Astrocyte (in vitro differentiated cells and primary cell): ENCODE results near the gene SAMD5. TPM values are rescaled to one million over a fixed set of nuclear protein-coding genes. Genes with fewer than 3 reads are reported as not detected.

Experiments used
- DNase-seq: peaks from one replicate; pipeline ENCODE4 v3.0.0-alpha.2; 2010; ENCODE audit warnings: low read depth
- FAIRE-seq: peaks from 2 replicates; lab custom pipeline; 2011; peaks lifted over from hg19 to GRCh38; lab: Jason Lieb, UNC
- H2AFZ ChIP-seq: 2 replicates; pipeline ENCODE4 v1.6.0; 2012; ENCODE audit warnings: low read depth, low read length, inconsistent platforms
- H3K27ac ChIP-seq: 2 replicates; pipeline ENCODE4 v1.5.1; 2011; ENCODE audit warnings: low read depth, low read length, inconsistent platforms
- H3K27me3 ChIP-seq: 2 replicates; pipeline ENCODE4 v1.6.0; 2011; ENCODE audit warnings: low read length, inconsistent platforms; ENCODE audit not compliant: insufficient read depth
- H3K36me3 ChIP-seq: 2 replicates; pipeline ENCODE4 v1.5.1; 2011; ENCODE audit warnings: low read length, inconsistent platforms; ENCODE audit not compliant: insufficient read depth
- H3K4me1 ChIP-seq: 2 replicates; pipeline ENCODE4 v1.5.1; 2011; ENCODE audit warnings: low read length, inconsistent platforms; ENCODE audit not compliant: insufficient read depth
- H3K4me2 ChIP-seq: 2 replicates; pipeline ENCODE4 v1.6.0; 2012; ENCODE audit warnings: low read length, inconsistent platforms
- H3K4me3 ChIP-seq: 2 replicates; pipeline ENCODE4 v1.5.1; 2011; ENCODE audit warnings: low read depth, mild to moderate bottlenecking, low read length, inconsistent platforms; ENCODE audit not compliant: insufficient read depth
- H3K79me2 ChIP-seq: 2 replicates; pipeline ENCODE4 v1.6.0; 2012; ENCODE audit warnings: mild to moderate bottlenecking, low read length, inconsistent platforms; ENCODE audit not compliant: insufficient read depth
- H3K9ac ChIP-seq: 2 replicates; pipeline ENCODE4 v1.6.0; 2012; ENCODE audit warnings: mild to moderate bottlenecking, low read length, inconsistent platforms
- H3K9me3 ChIP-seq: 2 replicates; pipeline ENCODE4 v1.5.1; 2012; ENCODE audit warnings: low read depth, mild to moderate bottlenecking, low read length, inconsistent platforms; ENCODE audit not compliant: insufficient read depth
- H4K20me1 ChIP-seq: 2 replicates; pipeline ENCODE4 v1.6.0; 2012; ENCODE audit warnings: low read length, inconsistent platforms; ENCODE audit not compliant: insufficient read depth
- H3K27ac Mint-ChIP-seq: one replicate; pipeline ENCODE4 v1.8.0; 2021; ENCODE audit warnings: mild to moderate bottlenecking, mixed read lengths; ENCODE audit not compliant: unreplicated experiment
- H3K27me3 Mint-ChIP-seq: one replicate; pipeline ENCODE4 v1.8.0; 2021; ENCODE audit warnings: low read depth, mixed read lengths; ENCODE audit not compliant: unreplicated experiment
- H3K36me3 Mint-ChIP-seq: one replicate; pipeline ENCODE4 v1.8.0; 2021; ENCODE audit warnings: low read depth, mixed read lengths; ENCODE audit not compliant: unreplicated experiment
- H3K4me1 Mint-ChIP-seq: one replicate; pipeline ENCODE4 v1.8.0; 2021; ENCODE audit warnings: low read depth, mixed read lengths; ENCODE audit not compliant: unreplicated experiment
- H3K4me3 Mint-ChIP-seq: one replicate; pipeline ENCODE4 v1.8.0; 2021; ENCODE audit warnings: mild to moderate bottlenecking, moderate library complexity, mixed read lengths; ENCODE audit not compliant: unreplicated experiment
- H3K9me3 Mint-ChIP-seq: one replicate; pipeline ENCODE4 v1.8.0; 2021; ENCODE audit warnings: mild to moderate bottlenecking, mixed read lengths; ENCODE audit not compliant: unreplicated experiment
- EZH2 ChIP-seq: IDR thresholded peaks from 2 replicates; pipeline ENCODE4 v1.6.1; 2012; ENCODE audit warnings: mild to moderate bottlenecking, low read length, inconsistent platforms; ENCODE audit not compliant: insufficient read depth
- total RNA-seq: library from RNA; stranded (reverse); gene quantifications from 2 replicates; pipeline ENCODE4 v1.2.1, GENCODE V29; 2021
- TF ChIP-seq, protein P1 (sequence below): IDR thresholded peaks from 2 replicates; pipeline ENCODE4 v1.5.1; 2011; ENCODE audit warnings: low read depth, mild to moderate bottlenecking, inconsistent platforms, low read length, moderate library complexity; ENCODE audit not compliant: insufficient read depth

The SAMD5 gene
- total RNA-seq, 1 donor from 2014 or later = 0.93 TPM

DNA sequence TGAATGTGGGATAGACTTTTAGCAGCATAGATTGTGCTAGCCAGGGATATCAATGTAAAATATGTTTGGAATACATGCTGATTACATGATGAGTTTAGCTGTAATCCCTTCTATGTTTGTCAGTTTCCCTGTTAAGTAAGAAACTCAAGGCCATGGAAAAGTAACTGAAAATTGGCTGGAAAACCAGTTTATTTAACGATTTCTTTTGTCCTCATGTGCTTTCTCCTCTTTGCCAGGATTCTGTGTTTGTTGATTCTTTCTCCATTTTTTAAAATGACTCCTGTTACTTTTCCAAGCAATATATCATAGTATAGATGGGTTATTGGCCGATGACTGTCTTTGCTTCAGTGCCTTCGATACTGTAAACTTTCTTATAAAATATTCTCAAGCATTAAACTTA, 87.5 kb downstream of the SAMD5 start:
- FAIRE-seq = no peak
- DNase-seq = no peak
- Mint-ChIP-seq H3K36me3 (no peaks in the 10 kb centered on the region), H3K27ac (no peak overlapping the region), H3K9me3 (peaks cover 1% of the 10 kb centered on the region), H3K27me3 (peaks cover 2% of the 10 kb centered on the region), H3K4me1 (no peaks in the 10 kb centered on the region), H3K4me3 (no peak overlapping the region)
- no peak overlapping the region for H3K4me3 ChIP-seq
- H3K27me3 ChIP-seq = no peaks in the 10 kb centered on the region
- no peaks in the 10 kb centered on the region for H3K79me2 ChIP-seq
- H4K20me1 ChIP-seq = no peaks in the 10 kb centered on the region
- TF ChIP-seq, protein P1, sequence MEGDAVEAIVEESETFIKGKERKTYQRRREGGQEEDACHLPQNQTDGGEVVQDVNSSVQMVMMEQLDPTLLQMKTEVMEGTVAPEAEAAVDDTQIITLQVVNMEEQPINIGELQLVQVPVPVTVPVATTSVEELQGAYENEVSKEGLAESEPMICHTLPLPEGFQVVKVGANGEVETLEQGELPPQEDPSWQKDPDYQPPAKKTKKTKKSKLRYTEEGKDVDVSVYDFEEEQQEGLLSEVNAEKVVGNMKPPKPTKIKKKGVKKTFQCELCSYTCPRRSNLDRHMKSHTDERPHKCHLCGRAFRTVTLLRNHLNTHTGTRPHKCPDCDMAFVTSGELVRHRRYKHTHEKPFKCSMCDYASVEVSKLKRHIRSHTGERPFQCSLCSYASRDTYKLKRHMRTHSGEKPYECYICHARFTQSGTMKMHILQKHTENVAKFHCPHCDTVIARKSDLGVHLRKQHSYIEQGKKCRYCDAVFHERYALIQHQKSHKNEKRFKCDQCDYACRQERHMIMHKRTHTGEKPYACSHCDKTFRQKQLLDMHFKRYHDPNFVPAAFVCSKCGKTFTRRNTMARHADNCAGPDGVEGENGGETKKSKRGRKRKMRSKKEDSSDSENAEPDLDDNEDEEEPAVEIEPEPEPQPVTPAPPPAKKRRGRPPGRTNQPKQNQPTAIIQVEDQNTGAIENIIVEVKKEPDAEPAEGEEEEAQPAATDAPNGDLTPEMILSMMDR = no peak
- no peak for TF ChIP-seq EZH2
- no peak overlapping the region for H3K9ac ChIP-seq
- no peak overlapping the region for H2AFZ ChIP-seq
- H3K4me1 ChIP-seq = no peaks in the 10 kb centered on the region
- H3K9me3 ChIP-seq = no peaks in the 10 kb centered on the region
- no peaks in the 10 kb centered on the region for H3K36me3 ChIP-seq
- no peak overlapping the region for H3K4me2 ChIP-seq
- H3K27ac ChIP-seq = no peak overlapping the region

DNA sequence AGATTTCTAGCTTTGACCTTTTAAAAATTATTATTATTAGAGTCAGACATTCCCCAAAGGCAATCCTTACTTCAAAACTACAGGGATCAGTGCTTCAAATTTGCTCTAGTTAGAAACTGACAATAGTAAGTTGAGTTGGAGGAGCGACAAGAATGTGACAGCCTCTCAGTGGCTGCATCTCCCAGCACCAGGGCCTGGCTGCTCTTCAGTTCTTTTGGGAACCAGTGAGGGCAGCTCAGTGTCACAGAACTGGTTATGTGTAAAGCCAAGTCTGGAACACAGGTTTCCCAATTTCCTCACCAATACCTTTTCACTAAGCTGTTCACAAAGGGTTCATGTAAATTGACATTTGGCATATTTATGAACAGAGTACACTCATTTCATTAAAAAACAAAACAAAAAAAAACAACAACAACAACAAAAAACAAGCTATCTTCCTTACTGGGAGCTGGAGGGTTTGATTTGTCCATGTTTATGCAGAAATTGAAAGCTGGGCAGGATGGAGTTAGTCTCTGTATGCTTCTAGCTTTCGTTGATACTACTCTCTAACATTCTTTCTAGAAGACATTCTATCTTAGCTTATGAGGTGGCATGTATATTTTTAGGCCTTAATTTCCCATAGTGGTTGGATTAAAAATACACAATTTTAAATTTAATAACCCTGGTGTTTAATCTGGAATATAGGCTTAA, 95.0 kb downstream of the SAMD5 start:
- no peaks in the 10 kb centered on the region for H3K27me3 Mint-ChIP-seq
- no peaks in the 10 kb centered on the region for H3K4me1 Mint-ChIP-seq
- Histone ChIP-seq H3K9ac (no peak overlapping the region), H3K4me3 (no peak overlapping the region), H3K4me1 (no peaks in the 10 kb centered on the region), H3K27ac (no peak overlapping the region), H3K9me3 (no peaks in the 10 kb centered on the region), H4K20me1 (no peaks in the 10 kb centered on the region), H3K4me2 (no peak overlapping the region), H3K79me2 (no peaks in the 10 kb centered on the region), H3K36me3 (no peaks in the 10 kb centered on the region), H3K27me3 (no peaks in the 10 kb centered on the region), H2AFZ (no peak overlapping the region)
- no peaks in the 10 kb centered on the region for H3K36me3 Mint-ChIP-seq
- no peak for DNase-seq
- no peak overlapping the region for H3K27ac Mint-ChIP-seq
- peaks cover 1% of the 10 kb centered on the region for H3K9me3 Mint-ChIP-seq
- FAIRE-seq = no peak
- no peak overlapping the region for H3K4me3 Mint-ChIP-seq
- no peak for TF ChIP-seq EZH2
- TF ChIP-seq, protein P1 = no peak

DNA sequence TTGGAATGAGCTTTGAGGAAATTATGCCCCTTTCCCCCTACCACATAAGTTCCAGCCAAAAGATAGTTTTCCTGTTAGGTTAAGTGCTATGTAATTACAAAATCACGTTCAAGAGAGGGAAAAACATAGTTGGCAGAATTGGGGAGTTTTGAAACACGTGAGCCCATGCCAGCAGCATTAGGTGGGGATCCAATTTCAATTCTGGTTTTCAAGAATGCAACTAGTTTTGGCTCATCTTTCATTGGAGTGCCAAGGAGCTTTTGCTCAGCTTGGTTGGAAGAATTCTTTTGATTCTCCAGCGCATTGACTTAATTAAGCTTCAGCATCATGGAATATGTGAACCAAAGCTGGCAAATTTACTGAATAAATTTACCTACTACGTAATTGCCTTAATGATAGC, 95.9 kb downstream of the SAMD5 start:
- DNase-seq (peak; percentile 30), FAIRE-seq (no peak)
- no peaks in the 10 kb centered on the region for H3K36me3 Mint-ChIP-seq
- no peak overlapping the region for H3K4me3 ChIP-seq
- H3K27me3 ChIP-seq = no peaks in the 10 kb centered on the region
- H3K9me3 Mint-ChIP-seq = no peaks in the 10 kb centered on the region
- no peaks in the 10 kb centered on the region for H3K9me3 ChIP-seq
- H2AFZ ChIP-seq = no peak overlapping the region
- no peak overlapping the region for H3K27ac Mint-ChIP-seq
- H4K20me1 ChIP-seq = no peaks in the 10 kb centered on the region
- H3K79me2 ChIP-seq = no peaks in the 10 kb centered on the region
- H3K27ac ChIP-seq = no peak overlapping the region
- no peak overlapping the region for H3K4me2 ChIP-seq
- H3K36me3 ChIP-seq = no peaks in the 10 kb centered on the region
- no peak overlapping the region for H3K9ac ChIP-seq
- TF ChIP-seq, protein P1 = no peak
- no peak for TF ChIP-seq EZH2
- H3K27me3 Mint-ChIP-seq = no peaks in the 10 kb centered on the region
- H3K4me1 Mint-ChIP-seq = no peaks in the 10 kb centered on the region
- no peaks in the 10 kb centered on the region for H3K4me1 ChIP-seq
- H3K4me3 Mint-ChIP-seq = no peak overlapping the region
